Measurements from ENCODE around the gene GAST.

GAST gene

GRCh38 chr17:41750862-41751261 is 38.7 kb downstream of the GAST start:
- DNase-seq: no peak

GRCh38 chr17:41751288-41751687 is 39.2 kb downstream of the GAST start:
- DNase-seq: no peak

GRCh38 chr17:41754066-41754465 is 41.9 kb downstream of the GAST start:
- DNase-seq: no peak

- no peak for DNase-seq
Observed at GRCh38 chr17:41758601-41759000, 46.5 kb downstream of the GAST start.

GRCh38 chr17:41760878-41761277 is 48.7 kb downstream of the GAST start:
- no peak for DNase-seq

- DNase-seq: no peak
Observed at GRCh38 chr17:41762391-41762790, 50.3 kb downstream of the GAST start.

- DNase-seq: no peak
Observed at GRCh38 chr17:41762841-41763240, 50.7 kb downstream of the GAST start.

- no peak for DNase-seq
Observed at GRCh38 chr17:41763327-41763726, 51.2 kb downstream of the GAST start.
